ENCODE data around the gene POU2F1.

Gene POU2F1

GRCh38 chr1:167476061-167476460, 255.4 kb downstream of the POU2F1 start:
- Histone ChIP-seq H3K27me3 (ENCODE audit: control insufficient read depth in 1 of 2, insufficient read depth in 1 of 2, low read length in 2 of 2) (peaks cover 12 to 15% of the 10 kb centered on the region in 2 experiments), H2AFZ (ENCODE audit: low read depth, low read length) (no peak overlapping the region), H2BK120ac (ENCODE audit: low read depth, low read length) (no peak overlapping the region), H3K27ac (ENCODE audit: low read length, poor library complexity, severe bottlenecking) (no peak overlapping the region), H3K79me1 (replicated peaks; ENCODE audit: low read length, poor library complexity, severe bottlenecking) (no peaks in the 10 kb centered on the region), H3K4me2 (ENCODE audit: low read length, poor library complexity, severe bottlenecking) (no peak overlapping the region), H3K18ac (ENCODE audit: low read depth in 1 of 2, low read length in 2 of 2) (no peak overlapping the region), H2AK5ac (ENCODE audit: low read length, severe bottlenecking) (no peak overlapping the region), H2BK15ac (ENCODE audit: low read depth, poor library complexity, severe bottlenecking) (no peak overlapping the region), H3K4me1 (ENCODE audit: control insufficient read depth, insufficient read depth, low read depth, low read length) (no peaks in the 10 kb centered on the region), H4K91ac (ENCODE audit: low read length) (no peak overlapping the region), H3K4me3 (ENCODE audit: insufficient read depth in 1 of 2, low read depth in 1 of 2, low read length in 2 of 2) (no peak overlapping the region), H3K23ac (ENCODE audit: low read length in 2 of 2) (no peak overlapping the region), H2BK12ac (ENCODE audit: low read length in 2 of 2) (no peak overlapping the region), H3K4ac (ENCODE audit: low read depth in 1 of 2, low read length in 2 of 2) (no peak overlapping the region), H2BK5ac (ENCODE audit: low read depth, low read length, poor library complexity, severe bottlenecking) (no peak overlapping the region), H3K9ac (ENCODE audit: low read length) (no peak overlapping the region), H3K9me3 (ENCODE audit: control insufficient read depth, low read length) (peaks cover 3% of the 10 kb centered on the region), H3K36me3 (ENCODE audit: control insufficient read depth in 1 of 2, insufficient read depth in 2 of 2, low read depth in 1 of 2, low read length in 2 of 2) (no peaks in the 10 kb centered on the region), H4K8ac (ENCODE audit: low read length) (no peak overlapping the region), H3K14ac (ENCODE audit: low read length in 2 of 2) (no peak overlapping the region)
- DNase-seq: no peak
- 100% methylated on average over 2 of the region's 2 CpGs for WGBS

Data from mesenchymal stem cell (in vitro differentiated cells and primary cell).